GM23338 (cell line): ENCODE data around the gene ASIC3.

Source experiments
- CREB1 ChIP-seq: fragments of 250-450 bp; sonication (Bioruptor Pico); IDR thresholded peaks from 2 replicates; pipeline ENCODE4 v1.5.0; 2020; ENCODE audit warnings: low read depth, mild to moderate bottlenecking, moderate library complexity
- CTCF ChIP-seq, 2 experiments: fragments of 200-600 bp in 1 of 2; sonication (generic) in 1 of 2; conservative IDR thresholded peaks; 2 replicates each; pipeline versions ENCODE4 v1.5.1 to v1.6.1; 2016 to 2017; ENCODE audit warnings: antibody characterized with exemption in 2 of 2, low read depth in 2 of 2, mild to moderate bottlenecking in 2 of 2, moderate library complexity in 1 of 2
- EZH2 ChIP-seq: fragments of 200-600 bp; sonication (generic); IDR thresholded peaks from one replicate; pipeline ENCODE4 v1.8.0; 2017; ENCODE audit warnings: antibody characterized with exemption, mild to moderate bottlenecking, low read depth; ENCODE audit not compliant: unreplicated experiment
- EZH2phosphoT487 ChIP-seq: fragments of 200-600 bp; sonication (generic); IDR thresholded peaks from one replicate; pipeline ENCODE4 v1.8.1; 2018; ENCODE audit warnings: antibody characterized with exemption; ENCODE audit not compliant: unreplicated experiment
- JUNB ChIP-seq: IDR thresholded peaks from one replicate; pipeline ENCODE4 v1.6.1; 2016; ENCODE audit warnings: antibody characterized with exemption; ENCODE audit not compliant: unreplicated experiment
- NANOG ChIP-seq: IDR thresholded peaks from 2 replicates; pipeline ENCODE4 v1.6.1; 2016; ENCODE audit warnings: antibody characterized with exemption, borderline replicate concordance
- POLR2AphosphoS5 ChIP-seq: IDR thresholded peaks from 2 replicates; pipeline ENCODE4 v1.6.1; 2016; ENCODE audit warnings: antibody characterized with exemption, low read depth
- TF ChIP-seq, protein P1 (sequence below): IDR thresholded peaks from one replicate; pipeline ENCODE4 v1.6.1; 2018; ENCODE audit warnings: antibody characterized with exemption; ENCODE audit not compliant: unreplicated experiment

DNA sequence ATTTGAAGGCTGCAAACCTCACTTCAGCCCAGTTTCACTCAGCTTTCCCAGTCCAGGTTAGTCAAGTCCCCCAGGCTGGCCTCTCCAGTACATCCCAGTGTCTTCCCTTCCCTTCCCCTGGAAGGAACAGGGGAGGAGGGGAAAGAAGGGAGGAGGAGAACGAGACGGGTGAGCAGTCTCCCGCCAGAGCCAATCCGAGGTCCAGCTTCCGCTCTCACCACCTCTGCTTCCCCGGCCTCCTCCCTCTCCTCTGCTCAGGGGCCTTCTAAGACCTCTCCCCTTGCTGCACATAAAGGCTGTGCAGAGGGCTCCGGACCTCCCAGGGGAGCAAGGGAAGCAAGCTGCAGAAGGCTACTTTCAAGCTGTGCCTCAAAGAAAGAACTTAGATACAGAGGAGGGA lies 28.1 kb upstream of the ASIC3 start:
- no peak for TF ChIP-seq CTCF (conservative IDR thresholded peaks at IDR 0.05; ENCODE audit: low read depth in 2 of 2)
- no peak for TF ChIP-seq POLR2AphosphoS5
- TF ChIP-seq EZH2phosphoT487, result no peak
- no peak for TF ChIP-seq EZH2
- no peak for TF ChIP-seq NANOG
- TF ChIP-seq, protein P1, sequence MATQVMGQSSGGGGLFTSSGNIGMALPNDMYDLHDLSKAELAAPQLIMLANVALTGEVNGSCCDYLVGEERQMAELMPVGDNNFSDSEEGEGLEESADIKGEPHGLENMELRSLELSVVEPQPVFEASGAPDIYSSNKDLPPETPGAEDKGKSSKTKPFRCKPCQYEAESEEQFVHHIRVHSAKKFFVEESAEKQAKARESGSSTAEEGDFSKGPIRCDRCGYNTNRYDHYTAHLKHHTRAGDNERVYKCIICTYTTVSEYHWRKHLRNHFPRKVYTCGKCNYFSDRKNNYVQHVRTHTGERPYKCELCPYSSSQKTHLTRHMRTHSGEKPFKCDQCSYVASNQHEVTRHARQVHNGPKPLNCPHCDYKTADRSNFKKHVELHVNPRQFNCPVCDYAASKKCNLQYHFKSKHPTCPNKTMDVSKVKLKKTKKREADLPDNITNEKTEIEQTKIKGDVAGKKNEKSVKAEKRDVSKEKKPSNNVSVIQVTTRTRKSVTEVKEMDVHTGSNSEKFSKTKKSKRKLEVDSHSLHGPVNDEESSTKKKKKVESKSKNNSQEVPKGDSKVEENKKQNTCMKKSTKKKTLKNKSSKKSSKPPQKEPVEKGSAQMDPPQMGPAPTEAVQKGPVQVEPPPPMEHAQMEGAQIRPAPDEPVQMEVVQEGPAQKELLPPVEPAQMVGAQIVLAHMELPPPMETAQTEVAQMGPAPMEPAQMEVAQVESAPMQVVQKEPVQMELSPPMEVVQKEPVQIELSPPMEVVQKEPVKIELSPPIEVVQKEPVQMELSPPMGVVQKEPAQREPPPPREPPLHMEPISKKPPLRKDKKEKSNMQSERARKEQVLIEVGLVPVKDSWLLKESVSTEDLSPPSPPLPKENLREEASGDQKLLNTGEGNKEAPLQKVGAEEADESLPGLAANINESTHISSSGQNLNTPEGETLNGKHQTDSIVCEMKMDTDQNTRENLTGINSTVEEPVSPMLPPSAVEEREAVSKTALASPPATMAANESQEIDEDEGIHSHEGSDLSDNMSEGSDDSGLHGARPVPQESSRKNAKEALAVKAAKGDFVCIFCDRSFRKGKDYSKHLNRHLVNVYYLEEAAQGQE, result no peak
- no peak for TF ChIP-seq CREB1 (CRISPR knock-in tag)
- TF ChIP-seq JUNB, result no peak
